PC-9 (cell line): Measurements from ENCODE around the gene ACHE. TPM values are rescaled to one million over a fixed set of nuclear protein-coding genes. Genes with fewer than 3 reads are reported as not detected.
"Not testable (repeated sequence)": the region's sequence is repeated elsewhere in the genome, so short reads cannot be mapped to it uniquely, and the experiment has no call there.

Experiments
- BruUV-seq: library from RNA; stranded (reverse); fragments of 400-500 nt; replicated peaks from 2 replicates; lab custom pipeline; 2021; lab: Mats Ljungman, UMichigan
- CTCF ChIA-PET: fragments of 300-600 bp; sonication (Branson Sonifier 250); formaldehyde crosslinking; loops from one replicate; lab custom pipeline; 2022; ENCODE audit warnings: antibody characterized with exemption; lab: Charles Lee
- POLR2A ChIA-PET: fragments of 300-600 bp; sonication (Branson Sonifier 250); formaldehyde crosslinking; loops from one replicate; lab custom pipeline; 2022; ENCODE audit warnings: antibody characterized with exemption; ENCODE audit not compliant: unreplicated experiment; lab: Charles Lee
- DNase-seq, 2 experiments: peaks; one replicate each; pipeline versions ENCODE4 v3.0.0 to v3.0.0-alpha.2; 2015 to 2022; ENCODE audit warnings: mixed read lengths in 1 of 2
- H2AFZ ChIP-seq: fragments of 200-600 bp; sonication (generic); 2 replicates; pipeline ENCODE4 v1.8.1; 2017; ENCODE audit warnings: antibody characterized with exemption
- H3F3A ChIP-seq: fragments of 200-600 bp; sonication (generic); 2 replicates; pipeline ENCODE4 v1.8.1; 2017; ENCODE audit warnings: antibody characterized with exemption, mild to moderate bottlenecking, low read depth; ENCODE audit not compliant: insufficient read depth
- H3K27ac ChIP-seq: fragments of 200-600 bp; sonication (generic); 2 replicates; pipeline ENCODE4 v1.6.1; 2016; ENCODE audit warnings: mixed run types
- H3K27me3 ChIP-seq: fragments of 200-600 bp; sonication (generic); 2 replicates; pipeline ENCODE4 v1.6.1; 2016; ENCODE audit warnings: low read depth, mixed run types; ENCODE audit not compliant: insufficient read depth
- H3K36me3 ChIP-seq: fragments of 200-600 bp; sonication (generic); 2 replicates; pipeline ENCODE4 v1.6.1; 2016; ENCODE audit warnings: low read depth, mixed run types
- H3K4me1 ChIP-seq: fragments of 200-600 bp; sonication (generic); replicated peaks from 2 replicates; pipeline ENCODE4 v1.6.1; 2016; ENCODE audit warnings: mixed run types; ENCODE audit not compliant: insufficient read depth
- H3K4me2 ChIP-seq: fragments of 200-600 bp; sonication (generic); 2 replicates; pipeline ENCODE4 v1.6.1; 2017; ENCODE audit warnings: mixed run types
- H3K4me3 ChIP-seq: fragments of 200-600 bp; sonication (generic); 2 replicates; pipeline ENCODE4 v1.6.1; 2016; ENCODE audit warnings: mixed run types
- H3K79me2 ChIP-seq: fragments of 200-600 bp; sonication (generic); 2 replicates; pipeline ENCODE4 v1.6.1; 2017; ENCODE audit warnings: low read depth, mixed run types
- H3K9me2 ChIP-seq: fragments of 200-600 bp; sonication (generic); 2 replicates; pipeline ENCODE4 v1.8.1; 2017; ENCODE audit warnings: mild to moderate bottlenecking; ENCODE audit not compliant: insufficient read depth
- H3K9me3 ChIP-seq: fragments of 200-600 bp; sonication (generic); 2 replicates; pipeline ENCODE4 v1.8.1; 2016; ENCODE audit warnings: low read depth; ENCODE audit not compliant: insufficient read depth
- H4K20me1 ChIP-seq: fragments of 200-600 bp; sonication (generic); 2 replicates; pipeline ENCODE4 v1.8.1; 2017; ENCODE audit not compliant: insufficient read depth
- EZH2 ChIP-seq: fragments of 200-600 bp; sonication (generic); IDR thresholded peaks from 2 replicates; pipeline ENCODE4 v1.8.0; 2017; ENCODE audit warnings: antibody characterized with exemption, low read depth
- intact Hi-C: fragments of 100-400 bp; cut with micrococcal nuclease; formaldehyde crosslinking; loops from one replicate; pipeline ENCODE4 v1.10.0; 2022; ENCODE audit not compliant: unreplicated experiment
- total RNA-seq: library from RNA; stranded (reverse); gene quantifications from 2 replicates; pipeline ENCODE4 v1.2.3, GENCODE V29; 2021
- TF ChIP-seq, protein P1 (sequence below): fragments of 200-600 bp; sonication (generic); conservative IDR thresholded peaks from 2 replicates; pipeline ENCODE4 v1.6.1; 2017; ENCODE audit warnings: mixed run types, antibody characterized with exemption, mild to moderate bottlenecking, moderate library complexity

The ACHE gene
- total RNA-seq, 1 experiment from 2014 or later, result 0.35 TPM

DNA sequence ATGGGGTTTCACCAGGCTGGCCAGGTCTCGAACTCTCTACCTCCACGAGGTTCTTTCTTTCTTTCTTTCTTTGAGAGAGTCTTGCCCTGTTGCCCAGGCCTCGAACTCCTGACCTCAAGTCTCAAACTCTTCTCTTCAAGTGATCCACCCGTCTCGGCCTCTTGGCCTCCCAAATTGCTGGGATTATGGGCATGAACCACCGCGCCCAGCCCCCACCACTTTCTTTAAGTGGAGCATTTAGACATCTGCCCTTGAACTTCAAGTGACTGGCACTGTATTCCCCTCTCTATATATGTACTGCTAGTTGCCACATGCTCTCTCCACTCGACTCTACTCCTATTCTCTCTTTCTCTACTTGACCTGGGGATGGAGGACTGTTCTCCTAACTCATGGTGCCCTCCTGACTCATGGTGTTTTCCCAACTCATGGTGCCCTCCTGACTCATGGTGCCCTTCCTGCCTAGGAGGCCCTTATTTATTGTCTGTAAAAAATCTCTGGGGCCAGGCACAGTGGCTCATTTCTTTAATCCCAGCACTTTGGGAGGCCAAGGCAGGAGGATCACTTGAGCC, 19.3 kb upstream of the ACHE start:
- TF ChIP-seq, protein P1, sequence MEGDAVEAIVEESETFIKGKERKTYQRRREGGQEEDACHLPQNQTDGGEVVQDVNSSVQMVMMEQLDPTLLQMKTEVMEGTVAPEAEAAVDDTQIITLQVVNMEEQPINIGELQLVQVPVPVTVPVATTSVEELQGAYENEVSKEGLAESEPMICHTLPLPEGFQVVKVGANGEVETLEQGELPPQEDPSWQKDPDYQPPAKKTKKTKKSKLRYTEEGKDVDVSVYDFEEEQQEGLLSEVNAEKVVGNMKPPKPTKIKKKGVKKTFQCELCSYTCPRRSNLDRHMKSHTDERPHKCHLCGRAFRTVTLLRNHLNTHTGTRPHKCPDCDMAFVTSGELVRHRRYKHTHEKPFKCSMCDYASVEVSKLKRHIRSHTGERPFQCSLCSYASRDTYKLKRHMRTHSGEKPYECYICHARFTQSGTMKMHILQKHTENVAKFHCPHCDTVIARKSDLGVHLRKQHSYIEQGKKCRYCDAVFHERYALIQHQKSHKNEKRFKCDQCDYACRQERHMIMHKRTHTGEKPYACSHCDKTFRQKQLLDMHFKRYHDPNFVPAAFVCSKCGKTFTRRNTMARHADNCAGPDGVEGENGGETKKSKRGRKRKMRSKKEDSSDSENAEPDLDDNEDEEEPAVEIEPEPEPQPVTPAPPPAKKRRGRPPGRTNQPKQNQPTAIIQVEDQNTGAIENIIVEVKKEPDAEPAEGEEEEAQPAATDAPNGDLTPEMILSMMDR, result no peak
- no peak for TF ChIP-seq EZH2
- no peaks in the 10 kb centered on the region for H3F3A ChIP-seq
- no peaks in the 10 kb centered on the region for H3K36me3 ChIP-seq
- no peaks in the 10 kb centered on the region for H4K20me1 ChIP-seq
- POLR2A ChIA-PET, result no interaction called here
- no peak overlapping the region for H3K4me3 ChIP-seq
- intact Hi-C loops, result no loop called here
- no peaks in the 10 kb centered on the region for H3K79me2 ChIP-seq
- CTCF ChIA-PET, result no interaction called here
- no peak for DNase-seq
- H3K27ac ChIP-seq, result no peak overlapping the region
- no TSS peak for BruUV-seq
- no peaks in the 10 kb centered on the region for H3K27me3 ChIP-seq
- H3K9me2 ChIP-seq, result no peaks in the 10 kb centered on the region
- no peak overlapping the region for H3K4me2 ChIP-seq
- no peak overlapping the region for H2AFZ ChIP-seq
- H3K9me3 ChIP-seq, result no peaks in the 10 kb centered on the region
- H3K4me1 ChIP-seq, result no peaks in the 10 kb centered on the region

DNA sequence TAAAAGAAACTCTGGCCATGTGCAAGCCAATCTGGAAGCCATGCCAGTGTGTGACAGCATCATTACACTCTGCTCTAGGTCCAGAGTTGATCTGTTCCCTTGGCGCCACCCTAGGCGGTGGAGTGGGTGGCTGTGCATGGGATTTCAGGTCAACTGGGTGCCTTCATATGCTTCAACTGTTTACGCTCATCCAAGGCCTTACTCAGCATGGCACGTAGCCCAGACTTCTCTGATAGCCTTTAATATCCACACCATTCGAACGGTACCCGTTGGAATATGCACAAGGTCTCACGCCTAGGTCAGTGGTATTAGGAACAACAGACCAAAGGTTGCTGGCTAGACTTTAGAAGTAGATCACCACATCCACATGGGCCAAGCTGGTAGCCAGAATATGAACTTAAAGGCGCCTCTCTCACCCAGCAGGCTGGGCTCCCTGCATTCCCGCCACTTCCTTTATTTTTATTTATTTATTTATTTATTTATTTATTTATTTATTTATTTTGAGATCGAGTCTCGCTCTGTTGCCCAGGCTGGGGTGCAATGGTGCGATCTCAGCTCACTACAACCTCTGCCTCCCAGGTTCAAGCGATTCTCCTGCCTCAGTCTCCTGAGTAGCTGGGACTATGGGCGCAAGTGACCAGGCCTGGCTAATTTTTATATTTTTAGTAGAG, 18.7 kb upstream of the ACHE start:
- POLR2A ChIA-PET, result no interaction called here
- no peak for DNase-seq
- Histone ChIP-seq H3K4me2 (no peak overlapping the region), H3F3A (no peaks in the 10 kb centered on the region), H3K4me1 (no peaks in the 10 kb centered on the region), H2AFZ (no peak overlapping the region), H3K4me3 (no peak overlapping the region), H3K27ac (no peak overlapping the region), H3K27me3 (no peaks in the 10 kb centered on the region), H3K9me3 (no peaks in the 10 kb centered on the region), H3K9me2 (no peaks in the 10 kb centered on the region), H3K79me2 (no peaks in the 10 kb centered on the region), H3K36me3 (no peaks in the 10 kb centered on the region), H4K20me1 (no peaks in the 10 kb centered on the region)
- CTCF ChIA-PET, result no interaction called here
- TF ChIP-seq, protein P1, result no peak
- TF ChIP-seq EZH2, result no peak
- intact Hi-C loops, result no loop called here
- no TSS peak for BruUV-seq

DNA sequence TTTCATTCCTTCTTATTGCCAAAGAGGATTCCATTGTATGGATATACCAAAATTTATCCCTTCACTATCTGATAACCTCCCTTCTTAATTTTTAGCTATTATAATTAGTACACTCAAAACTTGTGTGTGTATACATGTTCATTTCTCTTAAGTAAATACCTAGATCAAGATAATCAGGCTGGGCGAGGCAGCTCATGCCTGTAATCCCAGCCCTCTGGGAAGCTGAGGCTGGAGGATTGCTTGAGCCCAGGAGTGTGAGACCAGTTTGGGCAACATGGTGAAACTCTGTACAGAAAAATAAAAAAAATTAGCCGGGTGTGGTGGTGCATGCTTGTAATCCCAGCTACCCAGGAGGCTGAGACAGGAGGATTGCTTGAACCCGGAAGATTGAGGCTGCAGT, 15.8 kb upstream of the ACHE start:
- Histone ChIP-seq H3K4me2 (no peak overlapping the region), H3F3A (no peaks in the 10 kb centered on the region), H3K9me3 (no peaks in the 10 kb centered on the region), H3K27me3 (no peaks in the 10 kb centered on the region), H4K20me1 (no peaks in the 10 kb centered on the region), H3K79me2 (no peaks in the 10 kb centered on the region), H3K4me3 (no peak overlapping the region), H3K4me1 (no peaks in the 10 kb centered on the region), H3K27ac (no peak overlapping the region), H2AFZ (no peak overlapping the region), H3K36me3 (no peaks in the 10 kb centered on the region), H3K9me2 (no peaks in the 10 kb centered on the region)
- ChIA-PET CTCF (no interaction called here), POLR2A (no interaction called here)
- BruUV-seq, result no TSS peak
- no peak for TF ChIP-seq EZH2
- TF ChIP-seq, protein P1, result no peak
- DNase-seq, result no peak
- intact Hi-C loops, result no loop called here

DNA sequence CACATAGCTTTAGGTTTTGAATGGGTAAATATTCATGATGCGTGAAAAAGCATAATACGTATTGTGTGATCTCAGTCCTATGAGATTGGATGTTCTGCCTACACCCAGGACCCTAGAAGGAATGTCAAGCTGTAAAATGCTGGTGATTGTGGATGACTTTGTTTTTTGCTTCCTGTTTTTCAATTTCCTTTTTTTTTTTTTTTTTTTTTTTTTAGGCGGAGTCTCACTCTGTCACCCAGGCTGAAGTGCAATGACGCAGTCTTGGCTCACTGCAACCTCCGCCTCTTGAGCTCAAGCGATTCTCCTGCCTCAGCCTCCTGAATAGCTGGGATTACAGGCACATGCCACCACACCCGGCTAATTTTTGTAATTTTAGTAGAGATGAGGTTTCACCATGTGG, 14.8 kb upstream of the ACHE start:
- H3K9me3 ChIP-seq, H3K36me3 ChIP-seq, BruUV-seq, H3K4me2 ChIP-seq, H3K27ac ChIP-seq, H3K4me1 ChIP-seq, H3K79me2 ChIP-seq, H2AFZ ChIP-seq, H3K4me3 ChIP-seq, intact Hi-C loops, H3K9me2 ChIP-seq, H3K27me3 ChIP-seq, DNase-seq, H3F3A ChIP-seq, H4K20me1 ChIP-seq: not testable (repeated sequence)
- ChIA-PET POLR2A (interaction anchor here (0.7 kb wide), 1 partner anchor 11 kb away, joined by 5 read pairs; no protein-coding TSS in a partner anchor), CTCF (interaction anchor here (0.6 kb wide), 1 partner anchor 11 kb away, joined by 8 read pairs; no protein-coding TSS in a partner anchor)
